Stimulated activated naive CD8-positive, alpha-beta T cell treated with anti-CD3 and anti-CD28 coated beads, Interleukin-15, amount 100 ng/mL, for 72 hours (primary cell): ENCODE measurements around the gene TFDP1.
A peak's percentile ranks its signal among the peaks of the same experiment; 100 is the strongest.

Experiments used
- ATAC-seq: fragments of 150-1000 bp; cut with Tn5 transposase; 2 replicates; pipeline ENCODE4 v1.10.0; 2021; ENCODE audit warnings: mild to moderate bottlenecking, moderate library complexity
- DNase-seq, 2 donors: peaks; one replicate each; pipeline ENCODE4 v3.0.0; 2021 to 2022
- H3K27ac Mint-ChIP-seq, 2 donors: one replicate each; pipeline ENCODE4 v1.8.0; 2022; ENCODE audit warnings: mild to moderate bottlenecking in 2 of 2, mixed read lengths in 2 of 2, moderate library complexity in 2 of 2
- H3K27me3 Mint-ChIP-seq: one replicate; pipeline ENCODE4 v1.8.0; 2022; ENCODE audit warnings: mixed read lengths
- H3K4me1 Mint-ChIP-seq: one replicate; pipeline ENCODE4 v1.8.0; 2022; ENCODE audit warnings: mild to moderate bottlenecking, mixed read lengths
- H3K4me3 Mint-ChIP-seq, 2 donors: one replicate each; pipeline ENCODE4 v1.8.0; 2022; ENCODE audit warnings: mild to moderate bottlenecking in 2 of 2, mixed read lengths in 2 of 2, moderate library complexity in 1 of 2
- H3K9me3 Mint-ChIP-seq, 2 donors: one replicate each; pipeline ENCODE4 v1.8.0; 2022; ENCODE audit warnings: mixed read lengths in 2 of 2

Gene TFDP1

DNA sequence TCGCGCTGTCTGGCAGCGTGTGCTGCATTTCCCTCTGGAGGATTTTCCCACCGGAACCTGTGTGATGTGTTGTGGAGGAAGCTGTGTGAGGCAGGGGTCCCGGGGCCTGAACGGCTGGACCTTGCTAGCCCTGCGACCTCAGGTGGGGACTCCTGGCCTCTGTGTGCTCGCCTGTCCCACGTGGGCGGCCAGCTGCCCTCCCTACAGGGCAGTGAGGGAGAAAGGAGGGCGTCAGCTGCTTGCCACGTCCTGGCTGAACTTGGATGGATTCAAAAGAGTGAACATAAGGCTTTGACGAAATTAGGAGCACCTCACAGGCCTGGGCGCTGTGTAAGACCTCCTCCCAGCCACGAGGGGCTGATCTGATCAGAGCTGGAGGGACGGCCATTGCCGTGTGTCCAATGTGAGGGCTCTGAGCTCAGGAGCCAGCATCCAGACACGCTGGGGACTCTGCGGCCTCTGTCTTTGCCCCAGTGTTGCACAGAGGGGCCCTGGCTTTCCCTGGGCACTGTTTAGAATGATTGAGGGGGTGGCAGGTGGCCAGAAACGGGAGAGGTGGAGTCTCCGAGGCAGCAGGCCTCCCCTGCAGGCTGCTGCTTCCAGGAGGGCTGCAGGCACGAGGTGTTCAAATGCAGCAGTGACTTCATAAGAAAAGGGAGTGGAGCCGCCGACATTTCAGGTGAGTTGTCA lies 13.0 kb downstream of the TFDP1 start:
- no peak for ATAC-seq
- H3K27ac Mint-ChIP-seq = peak overlapping the region in 1 of 2 donors; percentile 49
- DNase-seq = no peak
- H3K4me3 Mint-ChIP-seq = no peak overlapping the region
- peaks cover 23% of the 10 kb centered on the region for H3K4me1 Mint-ChIP-seq
- H3K27me3 Mint-ChIP-seq = no peaks in the 10 kb centered on the region
- H3K9me3 Mint-ChIP-seq = no peaks in the 10 kb centered on the region

- Mint-ChIP-seq H3K4me1 (peaks cover 28% of the 10 kb centered on the region), H3K4me3 (no peak overlapping the region), H3K27me3 (no peaks in the 10 kb centered on the region), H3K27ac (no peak overlapping the region), H3K9me3 (no peaks in the 10 kb centered on the region)
- DNase-seq (no peak), ATAC-seq (no peak)
These were observed 13.5 kb downstream of the TFDP1 start for GRCh38 chr13:113598081-113598410.

GRCh38 chr13:113598481-113598880 lies 13.9 kb downstream of the TFDP1 start:
- Mint-ChIP-seq H3K27ac (no peak overlapping the region), H3K9me3 (no peaks in the 10 kb centered on the region), H3K27me3 (no peaks in the 10 kb centered on the region), H3K4me3 (no peak overlapping the region), H3K4me1 (peaks cover 33% of the 10 kb centered on the region)
- ATAC-seq = no peak
- DNase-seq = no peak

DNA sequence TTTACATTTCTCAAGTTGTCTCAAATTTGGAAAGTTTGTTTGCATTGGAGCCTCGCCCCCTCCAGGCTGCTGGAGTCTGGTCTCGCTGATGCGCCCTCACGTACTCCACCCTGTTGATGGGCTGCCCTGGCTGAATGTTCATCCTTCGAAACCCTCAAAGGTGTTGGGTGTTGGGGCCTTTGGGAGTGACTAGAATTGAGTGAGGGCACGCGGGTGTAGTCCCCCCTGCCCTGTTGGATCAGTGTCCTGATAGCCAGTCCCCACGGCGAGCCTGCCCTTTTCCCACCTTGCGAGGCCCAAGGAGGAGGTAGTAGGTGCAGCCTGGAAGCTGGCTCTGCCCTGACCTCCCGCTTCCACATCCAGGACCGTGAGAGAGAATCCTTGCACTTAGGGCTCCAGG lies 14.8 kb downstream of the TFDP1 start:
- ATAC-seq = no peak
- no peaks in the 10 kb centered on the region for H3K27me3 Mint-ChIP-seq
- H3K4me3 Mint-ChIP-seq = no peak overlapping the region
- peak overlapping the region in 1 of 2 donors; percentile 14 for H3K27ac Mint-ChIP-seq
- peaks cover 35% of the 10 kb centered on the region for H3K4me1 Mint-ChIP-seq
- no peak for DNase-seq
- no peaks in the 10 kb centered on the region for H3K9me3 Mint-ChIP-seq

DNA sequence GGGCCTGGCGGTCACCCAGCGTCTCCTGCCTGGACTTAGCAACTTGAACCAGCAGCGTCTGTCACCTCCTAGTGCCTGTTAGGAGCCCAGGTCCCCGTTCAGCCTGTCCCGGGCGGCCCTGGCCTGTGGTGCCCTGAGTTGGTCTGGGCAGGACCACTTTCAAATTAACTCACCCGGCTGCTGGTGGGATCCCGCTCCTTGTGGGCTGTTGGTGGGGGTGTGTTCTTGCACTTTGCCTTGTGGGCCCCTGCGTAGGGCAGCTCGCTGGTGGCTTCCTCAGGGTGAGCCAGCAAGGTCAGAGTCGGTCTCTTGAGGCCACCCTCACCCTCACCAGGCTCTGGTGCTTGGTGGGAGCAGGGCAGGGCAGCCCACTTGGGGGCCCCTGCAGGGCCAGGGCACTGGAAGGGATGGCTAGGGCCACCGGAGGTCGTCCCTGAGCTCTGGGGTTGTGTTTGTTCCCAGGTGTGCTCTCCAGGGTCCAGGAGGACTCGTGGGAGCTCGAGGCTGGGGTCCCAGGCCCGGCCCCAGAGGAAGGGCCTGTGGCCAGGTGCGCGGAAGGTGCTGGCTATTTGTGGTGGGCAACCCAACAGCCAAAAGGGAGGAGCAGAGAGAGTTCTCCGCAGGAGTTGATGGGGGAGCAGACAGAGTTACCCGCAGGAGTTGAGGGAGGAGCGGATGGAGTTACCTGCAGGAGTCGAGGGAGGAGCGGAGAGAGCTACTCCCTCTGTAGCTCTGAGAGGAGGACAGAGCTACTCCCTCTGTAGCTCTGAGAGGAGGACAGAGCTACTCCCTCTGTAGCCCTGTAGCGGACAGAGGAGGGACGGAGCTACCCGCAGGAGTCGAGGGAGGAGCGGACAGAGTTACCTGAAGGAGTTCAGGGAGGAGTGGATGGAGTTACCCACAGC lies 16.9 kb downstream of the TFDP1 start:
- H3K9me3 Mint-ChIP-seq = no peaks in the 10 kb centered on the region
- peak overlapping the region; percentile 27 to 47 for H3K27ac Mint-ChIP-seq
- H3K4me3 Mint-ChIP-seq = no peak overlapping the region
- H3K27me3 Mint-ChIP-seq = no peaks in the 10 kb centered on the region
- DNase-seq (no peak), ATAC-seq (no peak)
- H3K4me1 Mint-ChIP-seq = peaks cover 52% of the 10 kb centered on the region

- H3K27ac Mint-ChIP-seq = no peak overlapping the region
- no peak overlapping the region for H3K4me3 Mint-ChIP-seq
- no peaks in the 10 kb centered on the region for H3K9me3 Mint-ChIP-seq
These were observed 17.9 kb downstream of the TFDP1 start for GRCh38 chr13:113602291-113602988.

GRCh38 chr13:113603116-113603710 lies 18.7 kb downstream of the TFDP1 start:
- ATAC-seq = no peak
- H3K27me3 Mint-ChIP-seq = no peaks in the 10 kb centered on the region
- no peak overlapping the region for H3K4me3 Mint-ChIP-seq
- peak overlapping the region in 1 of 2 donors; percentile 9 for H3K27ac Mint-ChIP-seq
- DNase-seq = no peak
- no peaks in the 10 kb centered on the region for H3K9me3 Mint-ChIP-seq
- peaks cover 56% of the 10 kb centered on the region for H3K4me1 Mint-ChIP-seq

More at GRCh38 chr13:113602291-113602988, 17.9 kb downstream of the TFDP1 start:
- Mint-ChIP-seq H3K27me3 (no peaks in the 10 kb centered on the region), H3K4me1 (peaks cover 56% of the 10 kb centered on the region)
- no peak for ATAC-seq
- DNase-seq = no peak

- Mint-ChIP-seq H3K9me3 (no peaks in the 10 kb centered on the region), H3K27ac (peak overlapping the region in 1 of 2 donors; percentile 77), H3K4me1 (peaks cover 56% of the 10 kb centered on the region), H3K4me3 (no peak overlapping the region), H3K27me3 (no peaks in the 10 kb centered on the region)
- no peak for DNase-seq
- ATAC-seq = peak; percentile 83
These were observed 19.6 kb downstream of the TFDP1 start for GRCh38 chr13:113604186-113604585.

DNA sequence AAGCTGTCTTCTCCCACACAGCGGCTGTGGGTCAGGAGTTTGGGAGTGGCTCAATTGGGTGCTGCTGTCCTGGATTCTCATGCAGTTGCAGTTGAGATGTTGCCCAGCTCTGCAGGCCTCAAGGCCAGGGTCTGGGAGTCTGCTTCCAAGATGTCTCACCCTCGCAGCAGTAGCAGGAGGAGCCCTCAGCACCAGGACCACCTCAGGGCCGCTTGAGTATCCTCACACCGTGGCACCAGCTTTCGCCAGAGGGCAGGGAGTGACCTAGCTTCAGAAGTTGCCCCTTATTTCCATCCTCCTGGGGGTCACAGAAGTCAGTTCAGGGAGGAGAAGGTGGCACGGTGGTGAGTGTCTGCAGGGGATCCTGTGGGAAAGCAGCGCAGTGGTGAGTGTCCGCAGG lies 20.9 kb downstream of the TFDP1 start:
- Mint-ChIP-seq H3K4me3 (no peak overlapping the region), H3K4me1 (peaks cover 49% of the 10 kb centered on the region), H3K9me3 (no peaks in the 10 kb centered on the region), H3K27me3 (no peaks in the 10 kb centered on the region), H3K27ac (peak overlapping the region in 1 of 2 donors; percentile 54)
- DNase-seq (no peak), ATAC-seq (no peak)

- Mint-ChIP-seq H3K4me1 (peaks cover 46% of the 10 kb centered on the region), H3K27me3 (no peaks in the 10 kb centered on the region), H3K9me3 (no peaks in the 10 kb centered on the region), H3K4me3 (no peak overlapping the region), H3K27ac (peak overlapping the region in 1 of 2 donors; percentile 54)
- ATAC-seq = no peak
- DNase-seq = no peak
These were observed 21.4 kb downstream of the TFDP1 start for GRCh38 chr13:113605866-113606438.

- DNase-seq (no peak), ATAC-seq (no peak)
- peaks cover 35% of the 10 kb centered on the region for H3K4me1 Mint-ChIP-seq
- no peak overlapping the region for H3K27ac Mint-ChIP-seq
- no peaks in the 10 kb centered on the region for H3K9me3 Mint-ChIP-seq
- H3K27me3 Mint-ChIP-seq = no peaks in the 10 kb centered on the region
- no peak overlapping the region for H3K4me3 Mint-ChIP-seq
These were observed 22.7 kb downstream of the TFDP1 start for GRCh38 chr13:113607056-113607888.

GRCh38 chr13:113607889-113608635 lies 23.5 kb downstream of the TFDP1 start:
- Mint-ChIP-seq H3K27me3 (no peaks in the 10 kb centered on the region), H3K9me3 (no peaks in the 10 kb centered on the region), H3K4me3 (no peak overlapping the region), H3K27ac (no peak overlapping the region), H3K4me1 (peaks cover 27% of the 10 kb centered on the region)
- no peak for ATAC-seq
- DNase-seq = no peak

- Mint-ChIP-seq H3K9me3 (no peaks in the 10 kb centered on the region), H3K4me3 (no peak overlapping the region), H3K4me1 (peaks cover 22% of the 10 kb centered on the region), H3K27me3 (no peaks in the 10 kb centered on the region), H3K27ac (no peak overlapping the region)
- ATAC-seq (no peak), DNase-seq (no peak)
These were observed 24.5 kb downstream of the TFDP1 start for GRCh38 chr13:113608967-113609533.

DNA sequence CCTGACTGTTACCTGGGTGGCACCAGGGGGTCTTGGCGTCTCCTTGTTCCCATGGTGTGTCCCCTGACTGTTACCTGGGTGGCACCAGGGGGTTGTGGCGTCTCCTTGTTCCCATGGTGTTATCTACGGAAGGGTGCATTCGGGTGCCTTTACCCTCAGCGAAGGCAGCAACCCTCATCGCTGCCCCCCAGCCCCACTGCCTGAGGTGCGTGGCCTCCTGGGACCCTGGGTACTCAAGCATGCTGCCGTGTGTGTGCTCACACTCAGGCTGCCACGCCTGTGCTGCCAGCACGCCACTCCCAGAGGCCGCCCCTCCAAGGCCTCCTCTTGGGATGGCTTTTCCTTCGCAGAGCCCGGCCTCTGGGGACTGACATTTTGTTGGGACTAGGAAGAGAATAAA lies 25.1 kb downstream of the TFDP1 start:
- ATAC-seq = no peak
- no peak overlapping the region for H3K4me3 Mint-ChIP-seq

More for the DNA sequence above, 25.1 kb downstream of the TFDP1 start:
- no peaks in the 10 kb centered on the region for H3K27me3 Mint-ChIP-seq
- no peak for DNase-seq
- H3K9me3 Mint-ChIP-seq = no peaks in the 10 kb centered on the region
- H3K27ac Mint-ChIP-seq = no peak overlapping the region
- peaks cover 18% of the 10 kb centered on the region for H3K4me1 Mint-ChIP-seq
